HEK293 (cell line): ENCODE measurements around the gene IER2.

Experiments used
- CTCF ChIA-PET: fragments of 350-600 bp; formaldehyde crosslinking; extraction: SDS; loops from one replicate; lab custom pipeline; 2021; ENCODE audit warnings: antibody characterized with exemption; lab: Yijun Ruan, JAX
- POLR2A ChIA-PET: fragments of 300-600 bp; formaldehyde crosslinking; extraction: SDS; loops from one replicate; lab custom pipeline; 2020; ENCODE audit warnings: antibody characterized with exemption, inconsistent platforms; lab: Yijun Ruan, JAX
- H3K27ac ChIP-seq: fragments of 200-500 bp; sonication (Bioruptor generic); 2 replicates; pipeline ENCODE4 v1.5.1; 2014; ENCODE audit warnings: low read depth, low read length, control low read depth, inconsistent platforms; ENCODE audit errors: extremely low read depth
- H3K36me3 ChIP-seq, 2 experiments: fragments of 200-500 bp in 1 of 2; sonication (Bioruptor generic) in 1 of 2; 1 replicate in 1 of 2; 2 replicates in 1 of 2; pipeline ENCODE4 v1.5.1; 2014 to 2017; ENCODE audit warnings: inconsistent platforms in 2 of 2, low read length in 2 of 2; ENCODE audit not compliant: control insufficient read depth in 2 of 2, insufficient read depth in 1 of 2
- H3K4me1 ChIP-seq: fragments of 200-500 bp; sonication (Bioruptor generic); 2 replicates; pipeline ENCODE4 v1.5.1; 2014; ENCODE audit warnings: mild to moderate bottlenecking, low read length, inconsistent platforms; ENCODE audit not compliant: control insufficient read depth, insufficient read depth
- H3K4me3 ChIP-seq: 2 replicates; pipeline ENCODE4 v1.5.1; 2011; ENCODE audit warnings: low read depth, mild to moderate bottlenecking, control low read depth, low read length, moderate library complexity
- H3K9me3 ChIP-seq: fragments of 200-500 bp; sonication (Bioruptor generic); 2 replicates; pipeline ENCODE4 v1.5.1; 2014; ENCODE audit warnings: low read depth, low read length, inconsistent platforms; ENCODE audit not compliant: control insufficient read depth, insufficient read depth
- ATF2 ChIP-seq: fragments of 450-650 bp; formaldehyde crosslinking; IDR thresholded peaks from 2 replicates; pipeline ENCODE4 v1.5.1; 2016; ENCODE audit warnings: missing biosample characterization, missing genetic modification characterization, low read depth
- BCL11A ChIP-seq: fragments of 450-650 bp; formaldehyde crosslinking; IDR thresholded peaks from 2 replicates; pipeline ENCODE4 v1.5.1; 2016; ENCODE audit warnings: low read depth, missing biosample characterization, missing genetic modification characterization
- HIC1 ChIP-seq: fragments of 450-650 bp; formaldehyde crosslinking; IDR thresholded peaks from 2 replicates; pipeline ENCODE4 v1.5.1; 2016; ENCODE audit warnings: missing biosample characterization, missing genetic modification characterization
- HOXA7 ChIP-seq: sonication (generic); formaldehyde crosslinking; IDR thresholded peaks from 2 replicates; pipeline ENCODE4 v1.8.1; 2022; ENCODE audit warnings: missing genetic modification reagents, borderline replicate concordance
- INSM2 ChIP-seq: fragments of 450-650 bp; formaldehyde crosslinking; IDR thresholded peaks from 2 replicates; pipeline ENCODE4 v1.5.1; 2016; ENCODE audit warnings: missing biosample characterization, missing genetic modification characterization
- ZBTB11 ChIP-seq: fragments of 450-650 bp; formaldehyde crosslinking; conservative IDR thresholded peaks from 2 replicates; pipeline ENCODE4 v1.5.1; 2016; ENCODE audit warnings: low read depth, missing biosample characterization, missing genetic modification characterization
- ZFP37 ChIP-seq: fragments of 450-650 bp; formaldehyde crosslinking; IDR thresholded peaks from 2 replicates; pipeline ENCODE4 v1.5.1; 2016; ENCODE audit warnings: missing biosample characterization, missing genetic modification characterization
- ZFP41 ChIP-seq: fragments of 450-650 bp; formaldehyde crosslinking; IDR thresholded peaks from 2 replicates; pipeline ENCODE4 v1.5.1; 2016; ENCODE audit warnings: missing biosample characterization, missing genetic modification characterization, borderline replicate concordance
- ZNF112 ChIP-seq: fragments of 450-650 bp; formaldehyde crosslinking; IDR thresholded peaks from 2 replicates; pipeline ENCODE4 v1.5.0; 2017; ENCODE audit warnings: missing biosample characterization, missing genetic modification characterization
- ZNF169 ChIP-seq: fragments of 450-650 bp; formaldehyde crosslinking; IDR thresholded peaks from 2 replicates; pipeline ENCODE4 v1.5.1; 2016; ENCODE audit warnings: missing biosample characterization, missing genetic modification characterization
- ZNF174 ChIP-seq: fragments of 450-650 bp; formaldehyde crosslinking; IDR thresholded peaks from 2 replicates; pipeline ENCODE4 v1.5.0; 2017; ENCODE audit warnings: missing biosample characterization, mild to moderate bottlenecking, missing genetic modification characterization
- ZNF548 ChIP-seq: fragments of 450-650 bp; formaldehyde crosslinking; IDR thresholded peaks from 2 replicates; pipeline ENCODE4 v1.5.1; 2016; ENCODE audit warnings: missing biosample characterization, missing genetic modification characterization
- ZNF555 ChIP-seq: fragments of 450-650 bp; formaldehyde crosslinking; conservative IDR thresholded peaks from 2 replicates; pipeline ENCODE4 v1.5.1; 2017; ENCODE audit warnings: missing biosample characterization, mild to moderate bottlenecking, missing genetic modification characterization, inconsistent platforms
- ZNF621 ChIP-seq: fragments of 450-650 bp; formaldehyde crosslinking; IDR thresholded peaks from 2 replicates; pipeline ENCODE4 v1.5.1; 2017; ENCODE audit warnings: missing biosample characterization, missing genetic modification characterization
- ZNF639 ChIP-seq: fragments of 450-650 bp; formaldehyde crosslinking; IDR thresholded peaks from 2 replicates; pipeline ENCODE4 v1.5.1; 2016; ENCODE audit warnings: missing biosample characterization, missing genetic modification characterization
- ZNF664 ChIP-seq: fragments of 450-650 bp; formaldehyde crosslinking; IDR thresholded peaks from 2 replicates; pipeline ENCODE4 v1.5.1; 2016; ENCODE audit warnings: missing biosample characterization, missing genetic modification characterization
- ZNF776 ChIP-seq: fragments of 450-650 bp; formaldehyde crosslinking; IDR thresholded peaks from 2 replicates; pipeline ENCODE4 v1.5.0; 2017; ENCODE audit warnings: missing biosample characterization, missing genetic modification characterization, borderline replicate concordance

Gene IER2

GRCh38 chr19:13103581-13104359 lies 46.4 kb upstream of the IER2 start (continued):
- no peak for TF ChIP-seq INSM2 (tag by site-specific recombination)

- H3K9me3 ChIP-seq = no peaks in the 10 kb centered on the region
- no peaks in the 10 kb centered on the region for H3K4me1 ChIP-seq
- TF ChIP-seq ZNF776 (tag by site-specific recombination) (no peak), ZBTB11 (tag by site-specific recombination) (no peak), HOXA7 (CRISPR knock-in tag) (no peak), ATF2 (tag by site-specific recombination) (no peak), ZNF169 (no peak), ZNF555 (tag by site-specific recombination) (no peak), ZNF639 (tag by site-specific recombination) (no peak), ZNF174 (tag by site-specific recombination) (no peak), ZNF548 (tag by site-specific recombination) (no peak), ZFP41 (tag by site-specific recombination) (no peak), HIC1 (tag by site-specific recombination) (no peak), ZNF621 (tag by site-specific recombination) (no peak), BCL11A (tag by site-specific recombination) (no peak), ZNF112 (tag by site-specific recombination) (no peak), INSM2 (tag by site-specific recombination) (no peak), ZNF664 (no peak), ZFP37 (tag by site-specific recombination) (no peak)
- TF ChIP-seq, all 188 proteins: peak for 0
- ChIA-PET POLR2A (interaction anchor here (1.5 kb wide), 1 partner anchor 48 kb away, joined by 5 read pairs; no protein-coding TSS in a partner anchor), CTCF (interaction anchor here (0.7 to 1.4 kb wide), 5 partner anchors 10 to 223 kb away, joined by 4 to 9 read pairs (median 4); partner anchors contain the start of genes DNASE2, IER2 and STX10)
- Histone ChIP-seq H3K36me3 (peaks cover 0 to 40% of the 10 kb centered on the region in 2 experiments; a peak in 2 of 3 replicates), H3K27ac (no peak overlapping the region), H3K4me3 (no peak overlapping the region)
Observed at GRCh38 chr19:13104360-13104847, 45.8 kb upstream of the IER2 start.
